HG03432 (cell line): ENCODE results near the gene HLA-B.

Experiments
- ATAC-seq: cut with Tn5 transposase; IDR thresholded peaks from one replicate; pipeline ENCODE4 v1.9.1; 2021; ENCODE audit warnings: mild to moderate bottlenecking, moderate library complexity; ENCODE audit not compliant: unreplicated experiment

HLA-B gene

DNA sequence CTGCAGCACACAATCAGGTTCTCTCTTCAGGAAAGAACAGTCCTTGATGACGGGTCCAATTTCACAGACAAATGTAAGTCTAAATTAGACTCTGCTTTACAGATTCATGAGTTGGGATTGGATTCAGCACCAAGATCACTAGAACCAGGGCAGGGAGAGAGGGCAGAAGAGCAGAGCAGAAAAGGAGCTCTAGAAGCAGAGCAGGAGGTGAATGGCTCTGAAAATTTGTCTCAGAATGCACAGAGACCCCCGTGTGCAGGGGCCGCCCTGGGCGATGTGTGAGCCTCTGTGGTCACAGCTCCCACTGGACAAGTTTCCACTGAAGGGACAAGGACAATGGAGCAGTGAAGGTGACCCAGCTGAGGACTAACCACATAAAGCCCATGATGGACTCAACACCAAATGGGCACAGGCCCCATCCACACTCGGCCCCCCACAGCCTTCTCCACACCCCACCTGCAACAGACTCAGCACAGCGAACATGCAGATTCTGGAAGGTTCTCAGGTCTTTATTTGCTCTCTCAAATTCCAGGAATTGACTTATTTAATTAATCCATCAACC lies 3.5 kb downstream of the HLA-B start:
- no peak for ATAC-seq

DNA sequence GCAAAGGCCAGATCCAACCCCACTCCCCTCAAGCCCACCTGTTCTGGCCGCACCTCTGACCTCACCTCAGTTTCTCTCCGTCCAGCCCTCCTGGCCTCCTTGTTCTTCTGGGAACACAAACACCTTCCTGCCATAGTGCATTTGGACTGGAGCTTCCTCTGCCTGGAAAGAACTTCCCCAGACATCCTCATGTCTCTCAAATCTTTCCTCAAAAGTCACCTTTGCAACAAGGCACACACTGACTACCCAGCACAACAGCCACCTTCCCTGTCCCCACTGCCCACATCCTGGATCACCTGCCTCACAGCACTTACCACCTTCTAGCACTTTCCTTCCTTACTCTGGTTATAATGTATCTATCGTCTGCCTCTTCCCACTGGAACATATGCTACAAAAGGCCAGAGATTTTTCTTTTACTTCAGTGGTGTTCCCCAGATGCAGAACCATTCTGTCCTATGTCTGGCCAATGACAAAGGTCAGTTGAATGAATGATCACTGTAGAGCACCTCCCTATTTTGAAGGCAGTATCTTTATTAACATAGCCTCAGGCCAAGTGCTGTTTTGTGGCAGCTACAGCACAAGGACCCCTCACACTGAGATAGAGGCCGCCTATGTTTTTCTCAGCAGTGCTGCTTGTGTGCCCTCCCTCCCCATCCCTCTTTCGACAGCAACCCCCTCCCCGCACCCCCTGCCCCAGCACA lies 4.1 kb downstream of the HLA-B start:
- ATAC-seq = no peak

DNA sequence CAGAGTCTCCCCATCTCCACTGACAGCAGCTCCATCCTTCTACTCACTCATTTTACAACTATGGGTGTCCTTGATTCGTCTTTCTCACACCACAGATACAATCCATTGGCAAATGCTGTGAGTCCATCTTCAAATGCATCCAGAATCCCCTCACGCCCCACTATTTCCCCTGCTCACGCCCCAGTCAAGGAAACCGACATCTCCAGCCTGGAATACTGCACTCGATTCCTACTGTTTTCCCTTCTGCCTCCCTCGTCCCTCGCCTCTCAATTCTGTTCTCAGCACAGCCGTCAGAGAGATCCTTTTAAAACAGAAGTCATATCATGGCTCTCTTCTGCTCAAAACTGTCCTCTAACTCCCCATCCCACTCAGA lies 4.7 kb downstream of the HLA-B start:
- no peak for ATAC-seq

DNA sequence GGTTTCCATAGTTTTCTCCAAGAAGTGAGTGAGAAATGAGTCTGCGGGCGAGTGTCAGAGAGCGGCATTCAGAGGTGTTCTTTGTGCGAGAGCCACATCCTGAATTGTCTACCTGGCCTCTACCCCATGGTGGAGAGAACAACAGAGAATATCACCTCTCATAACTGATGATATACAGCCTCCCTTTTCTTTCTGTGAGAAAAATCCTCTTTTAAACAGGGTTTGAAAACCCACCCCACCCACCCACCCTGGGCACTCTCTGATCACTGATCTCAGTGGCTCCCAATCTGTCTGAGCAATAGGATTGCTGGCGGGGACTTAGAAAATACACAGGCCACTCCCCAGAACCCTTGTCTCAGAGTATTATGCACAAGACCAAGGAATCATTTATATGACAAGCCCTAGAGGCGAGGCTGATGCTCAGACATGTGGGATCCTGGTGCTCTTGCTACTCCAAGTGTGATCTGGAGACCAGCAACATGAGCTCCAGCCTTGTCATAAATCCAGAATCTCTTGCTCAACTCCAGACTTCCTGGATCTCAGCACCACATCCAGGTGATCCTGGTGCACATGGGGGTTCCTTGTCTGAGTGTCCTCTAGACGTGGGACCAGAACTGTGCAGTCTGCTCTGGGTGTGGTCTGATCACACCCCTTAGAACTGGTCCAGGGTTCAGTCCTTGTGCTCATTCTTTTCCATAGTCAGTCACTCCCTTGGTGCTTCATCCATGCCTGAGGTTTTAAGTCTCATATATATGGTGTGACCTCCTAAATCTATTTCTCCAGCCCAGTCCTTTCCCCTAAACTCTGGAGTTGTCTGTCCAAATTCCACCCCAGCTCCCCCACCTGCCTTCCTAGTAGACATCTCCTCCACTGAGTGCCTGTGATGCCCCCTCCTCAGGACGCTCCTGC lies 5.3 kb downstream of the HLA-B start:
- ATAC-seq = no peak

DNA sequence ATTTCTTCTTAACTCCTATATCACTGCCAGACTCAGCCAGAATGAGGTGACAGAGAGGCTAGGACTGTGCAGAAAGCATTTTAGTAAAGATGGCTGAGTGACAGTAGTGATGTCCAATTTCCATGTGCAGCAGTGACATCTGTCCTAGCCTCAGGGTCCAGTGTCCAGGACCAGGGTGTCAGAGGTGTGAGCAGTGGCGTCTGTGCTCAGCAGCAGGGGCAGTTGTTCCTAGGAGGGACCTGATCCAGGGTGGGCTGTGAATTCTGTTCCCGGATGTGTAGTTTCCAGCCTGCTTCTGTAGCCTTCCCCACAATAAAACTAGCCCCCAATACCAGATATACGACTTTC lies 6.0 kb downstream of the HLA-B start:
- ATAC-seq = no peak

DNA sequence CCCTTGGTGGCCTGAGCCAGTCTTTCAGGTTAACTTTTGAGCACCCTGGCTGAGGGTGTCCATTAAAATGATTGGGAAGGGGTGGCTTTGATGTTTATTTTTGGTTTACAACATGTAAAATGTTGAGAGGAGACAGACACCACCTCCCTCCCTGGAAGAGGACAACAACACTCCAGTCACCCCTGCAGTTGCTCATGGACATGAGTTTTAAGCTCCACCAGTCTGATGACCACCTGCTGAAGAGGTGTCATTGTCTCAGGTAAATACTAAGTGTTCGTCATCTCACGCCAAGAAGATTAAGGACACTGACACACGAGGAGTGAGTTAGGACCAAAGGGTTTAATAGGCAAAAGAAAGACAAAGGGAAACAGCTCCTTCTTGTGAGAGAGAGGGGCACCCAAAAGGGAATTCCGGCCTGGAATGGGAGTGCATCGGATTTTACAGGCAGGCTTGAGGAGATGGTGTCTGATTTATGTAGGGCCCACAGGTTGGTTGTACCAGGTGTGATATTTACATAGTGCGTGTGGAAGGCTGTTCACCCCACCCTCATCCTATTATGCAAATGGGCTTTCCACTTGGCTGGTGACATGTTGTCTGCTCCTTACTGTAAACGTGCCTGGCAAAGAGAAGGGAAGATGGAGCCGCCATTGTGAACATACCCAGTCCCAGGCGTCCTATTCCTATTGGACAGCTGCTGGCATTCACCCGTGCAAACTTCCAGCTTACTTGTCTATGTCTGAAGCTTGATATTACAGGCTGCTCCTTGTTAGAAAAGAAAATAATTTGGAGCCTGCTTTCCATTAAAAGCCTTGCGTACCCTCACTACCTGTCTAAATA lies 6.6 kb downstream of the HLA-B start:
- ATAC-seq = no peak

DNA sequence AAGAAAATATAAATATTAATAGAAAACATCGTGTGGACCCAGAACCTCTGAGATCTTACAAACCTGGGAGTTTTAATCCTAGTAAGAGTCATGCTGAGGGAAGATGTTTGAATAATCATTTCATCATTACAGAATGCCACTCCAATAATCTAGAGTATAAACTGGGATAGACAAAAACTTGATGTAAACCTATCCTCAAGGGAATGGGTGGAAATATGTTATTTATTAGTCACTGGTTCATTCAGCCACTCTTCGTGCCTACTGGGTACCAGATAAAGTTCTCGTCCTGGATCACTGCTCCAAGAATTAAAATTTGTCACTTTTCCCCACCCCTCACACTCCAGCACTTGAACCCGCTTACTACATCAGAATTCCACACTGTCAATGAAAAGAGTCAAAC lies 7.7 kb downstream of the HLA-B start:
- ATAC-seq = no peak

DNA sequence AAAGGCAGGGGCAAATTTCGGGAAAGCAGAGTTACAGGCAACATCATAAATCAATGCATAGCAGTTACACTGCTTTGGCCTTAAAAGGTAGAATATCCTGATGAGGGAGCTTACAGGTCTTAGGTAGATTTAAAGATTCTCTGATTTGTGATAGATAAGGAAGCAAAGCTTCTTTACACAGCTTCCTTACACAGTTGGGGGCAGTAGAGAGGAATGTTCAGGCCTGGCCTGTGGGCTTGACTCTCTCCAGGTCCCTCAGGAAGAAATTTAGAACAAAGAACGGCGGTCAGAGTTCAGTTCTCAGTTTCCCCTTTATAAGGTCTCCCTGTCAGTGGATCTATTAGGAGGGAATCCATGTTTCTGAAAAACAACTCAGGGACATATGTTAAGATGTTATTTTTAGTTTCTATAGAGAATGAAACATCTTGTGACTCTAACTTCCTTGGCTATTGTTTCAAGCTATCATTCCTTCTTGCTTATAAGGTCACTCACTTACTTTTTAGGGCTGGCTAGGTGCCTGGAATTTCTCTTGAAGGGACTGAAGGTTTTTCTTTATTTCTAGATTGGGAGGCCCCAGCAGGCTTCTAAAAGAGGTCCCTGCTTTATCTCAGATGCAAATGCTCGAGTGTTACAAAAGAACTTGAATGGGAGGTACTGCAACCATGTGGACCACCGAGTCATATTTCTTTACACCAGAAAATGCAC lies 11.8 kb downstream of the HLA-B start:
- no peak for ATAC-seq

DNA sequence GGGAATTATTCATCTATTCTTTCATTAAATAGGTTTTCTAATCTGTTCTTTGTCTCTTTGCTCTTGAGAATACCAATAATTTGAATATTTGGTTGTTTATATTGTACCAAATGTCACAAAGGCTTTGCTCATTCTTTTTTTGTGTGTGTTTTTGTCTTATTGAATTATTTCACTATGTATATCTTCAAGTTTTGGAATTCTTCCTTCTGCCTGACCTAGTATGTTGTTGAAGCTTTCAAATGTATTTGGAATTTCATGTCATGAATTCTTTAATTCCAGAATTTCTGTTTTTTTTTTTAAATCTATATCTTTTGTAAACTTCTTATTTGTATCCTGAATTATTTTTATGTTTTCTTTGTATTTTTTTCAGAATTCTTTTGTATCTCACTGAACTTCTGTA lies 16.8 kb downstream of the HLA-B start:
- ATAC-seq = no peak

DNA sequence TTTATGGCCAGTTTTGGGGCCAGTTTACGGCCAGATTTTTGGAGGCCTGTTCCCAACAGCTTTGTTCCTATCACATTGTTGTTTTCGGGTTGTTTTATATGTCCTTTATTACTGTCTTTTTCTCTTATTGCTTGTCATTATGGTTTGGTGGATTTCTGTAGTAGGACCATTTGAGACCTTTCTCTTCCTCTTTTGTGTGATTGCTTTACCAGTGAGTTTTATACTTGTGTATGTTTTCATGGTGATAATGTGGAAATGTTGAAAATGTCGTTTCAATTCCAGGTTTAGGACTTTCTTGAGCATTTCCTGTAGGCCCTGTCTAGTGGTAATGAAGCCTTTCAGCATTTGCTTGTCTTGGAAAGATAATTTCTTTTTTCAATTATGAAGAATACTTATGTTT lies 17.8 kb downstream of the HLA-B start:
- no peak for ATAC-seq

DNA sequence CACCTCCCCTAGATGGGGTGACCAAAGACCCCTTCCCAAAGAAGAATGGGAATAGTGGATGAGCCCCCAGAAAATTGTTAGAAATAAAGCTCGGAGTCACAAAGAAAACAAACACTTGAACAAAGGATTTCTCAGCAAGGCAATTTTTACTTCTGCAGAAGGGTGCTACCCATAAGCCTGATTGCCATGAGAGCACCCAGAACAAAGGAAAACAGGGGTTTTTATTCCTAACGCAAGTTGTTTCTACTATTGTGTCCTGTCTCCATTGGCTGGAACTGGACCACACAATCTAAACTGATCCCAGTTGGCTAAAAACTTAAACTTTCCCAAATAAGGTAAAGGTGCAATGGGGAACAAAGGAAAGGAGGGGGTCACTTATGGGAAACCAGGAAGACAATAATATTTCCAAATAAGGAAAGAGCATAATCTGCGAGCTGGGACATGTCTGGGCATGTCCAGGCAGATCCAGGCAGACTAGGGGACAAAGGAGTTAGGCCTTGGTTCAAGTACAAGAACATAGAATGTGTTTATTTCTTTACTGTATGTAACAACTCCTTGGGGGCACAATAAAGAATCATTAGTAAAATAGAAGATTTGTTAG lies 20.0 kb downstream of the HLA-B start:
- ATAC-seq = no peak

DNA sequence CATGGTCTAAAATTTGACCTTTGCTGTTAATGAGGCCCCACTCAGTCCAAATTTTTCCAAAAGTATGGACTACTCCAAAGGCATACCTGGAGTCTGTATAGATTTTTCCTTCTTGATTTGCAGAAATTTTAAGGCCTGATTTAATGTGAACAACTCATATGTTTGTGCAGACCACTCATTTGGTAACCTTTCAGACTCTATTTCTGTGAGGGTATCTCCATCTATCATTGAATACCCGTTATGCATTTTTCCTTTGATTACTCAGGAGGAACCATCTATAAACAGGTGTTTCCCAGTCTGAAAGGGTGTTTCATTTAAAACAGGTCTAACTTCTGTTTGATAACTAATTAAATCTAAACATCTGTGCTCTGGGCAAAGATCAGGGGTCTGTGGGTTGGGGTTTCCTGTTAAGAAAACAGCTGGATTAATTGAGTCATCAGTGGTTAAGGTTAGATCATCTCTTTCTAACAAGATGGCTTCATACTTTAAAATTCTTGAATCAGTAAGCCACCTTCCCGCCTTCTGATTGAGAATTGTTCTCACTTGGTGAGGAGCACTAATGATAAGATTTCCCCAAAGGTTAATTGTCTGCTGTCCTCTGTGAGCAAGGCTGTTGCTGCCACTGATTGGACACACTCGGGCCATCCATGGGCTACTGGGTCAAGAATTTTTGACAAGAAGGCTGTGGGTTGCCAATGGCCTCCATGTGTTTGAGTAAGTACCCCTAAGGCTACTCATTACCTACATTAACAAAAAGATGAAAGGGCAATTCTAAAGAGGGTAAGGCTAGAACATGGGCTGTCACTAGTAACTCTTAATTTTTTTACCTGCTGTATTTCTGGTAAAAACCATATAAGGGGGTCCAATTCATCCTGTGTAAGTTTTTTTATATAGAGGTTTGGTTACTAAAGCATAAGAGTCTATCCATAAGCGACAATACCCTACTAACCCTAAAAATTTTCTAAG lies 24.1 kb downstream of the HLA-B start:
- ATAC-seq = no peak

DNA sequence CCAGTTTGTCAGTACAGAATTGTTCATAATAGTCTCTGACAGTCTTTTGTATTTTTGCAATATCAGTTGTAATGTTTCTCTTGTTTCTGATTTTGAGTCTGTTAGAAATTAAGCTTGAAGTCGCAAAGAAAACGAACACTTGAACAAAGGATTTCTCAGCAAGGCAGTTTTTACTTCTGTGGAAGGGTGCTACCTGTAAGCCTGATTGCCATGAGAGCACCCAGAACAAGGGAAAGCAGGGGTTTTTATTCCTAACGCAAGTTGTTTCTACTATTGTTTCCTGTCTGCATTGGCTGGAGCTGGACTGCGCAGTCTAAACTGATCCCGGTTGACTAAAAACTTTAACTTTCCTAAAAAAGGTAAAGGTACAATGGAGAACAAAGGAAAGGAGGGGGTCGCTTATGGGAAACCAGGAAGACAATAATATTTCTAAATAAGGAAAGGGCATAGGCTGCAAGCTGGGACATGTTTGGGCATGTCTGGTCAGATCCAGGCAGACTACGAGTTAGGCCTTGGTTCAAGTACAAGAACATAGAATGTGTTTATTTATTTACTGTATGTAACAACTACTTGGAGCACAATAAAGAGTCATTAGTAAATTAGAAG lies 28.5 kb downstream of the HLA-B start:
- ATAC-seq = no peak

DNA sequence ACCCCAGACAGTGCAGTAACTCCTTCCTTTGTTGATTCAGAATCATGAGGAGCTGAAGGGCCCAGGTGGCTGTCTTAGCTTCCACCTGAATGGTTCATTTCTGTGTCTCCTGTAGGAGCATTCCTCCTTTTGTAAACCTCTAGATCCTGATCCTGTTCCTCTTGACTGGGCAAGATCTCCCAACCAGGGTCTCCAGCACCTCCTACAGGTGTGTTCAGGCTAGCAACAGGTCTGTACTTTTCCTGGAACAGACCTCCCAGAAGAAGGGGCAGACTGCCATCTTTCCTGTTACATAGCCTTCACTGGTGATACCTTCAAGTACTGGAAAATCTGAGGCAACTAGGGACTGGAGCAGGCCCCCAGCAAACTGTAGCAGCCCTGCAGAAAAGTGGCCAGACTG lies 35.2 kb downstream of the HLA-B start:
- no peak for ATAC-seq

DNA sequence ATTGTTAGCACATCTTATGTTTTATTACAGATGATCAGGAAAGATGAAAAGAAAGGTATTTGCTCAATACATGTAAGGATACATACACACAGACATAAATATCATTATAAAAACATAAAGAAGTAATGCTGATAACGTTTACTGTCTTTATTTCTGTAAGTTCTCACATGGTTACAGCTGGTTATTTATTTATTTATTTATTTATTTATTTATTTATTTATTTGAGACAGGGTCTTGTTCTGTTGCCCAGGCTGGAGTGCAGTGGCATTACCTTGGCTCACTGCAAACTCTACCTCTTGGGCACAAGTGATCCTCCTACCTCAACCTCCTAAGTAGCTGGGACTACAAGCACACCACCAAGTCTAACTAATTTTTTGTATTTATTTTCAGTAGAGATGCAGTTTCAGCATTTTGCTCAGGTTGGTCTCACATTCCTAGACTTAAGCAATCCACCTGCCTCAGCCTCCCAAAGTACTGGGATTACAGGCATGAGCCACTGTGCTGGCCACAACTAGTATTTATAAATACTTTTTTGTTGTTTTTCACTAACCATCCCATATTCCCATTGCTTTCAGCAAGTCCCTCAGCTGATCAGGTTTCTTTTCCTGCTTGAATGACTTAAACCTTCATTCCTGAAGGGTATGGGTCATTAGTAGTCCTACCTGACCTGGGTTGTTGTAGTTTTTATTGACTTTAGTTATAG lies 35.8 kb downstream of the HLA-B start:
- ATAC-seq = no peak

DNA sequence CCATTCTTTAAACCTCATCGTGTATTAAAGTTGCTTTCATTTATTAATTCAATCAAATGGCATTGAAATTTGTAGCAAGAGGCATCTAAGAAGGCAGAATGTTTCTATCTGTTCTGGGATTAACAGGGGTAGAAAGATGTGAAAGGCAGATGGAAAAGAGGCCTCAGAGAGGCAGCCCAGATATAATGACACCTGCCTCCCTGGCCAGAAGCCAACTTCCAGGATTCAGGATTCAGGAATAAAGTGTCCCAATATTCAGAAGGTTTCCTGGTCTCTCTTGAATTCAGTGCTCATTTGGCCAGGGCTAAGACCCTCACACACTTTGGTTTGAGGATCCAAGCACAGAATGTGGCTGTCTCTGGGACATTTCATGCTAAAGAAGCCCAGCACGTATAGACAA lies 39.9 kb downstream of the HLA-B start:
- no peak for ATAC-seq

DNA sequence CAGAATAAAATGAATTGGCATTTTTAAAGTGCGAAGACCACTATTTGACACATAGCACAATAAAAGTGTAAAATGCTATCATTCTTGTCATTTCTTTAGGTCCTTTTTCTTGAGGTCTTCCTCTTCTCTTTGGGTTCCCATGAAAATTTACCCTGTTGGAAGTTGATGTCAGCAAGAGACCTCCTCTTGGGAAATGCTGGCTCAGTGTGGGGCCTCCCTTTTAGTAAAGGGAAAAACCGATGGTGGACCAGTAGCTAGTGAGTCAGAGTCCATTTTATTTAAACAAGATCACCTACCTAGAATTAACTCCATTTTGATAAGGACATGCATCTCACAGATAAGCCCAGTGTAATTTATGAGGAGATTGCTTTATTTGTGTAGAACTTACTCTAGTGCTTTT lies 47.3 kb downstream of the HLA-B start:
- no peak for ATAC-seq

DNA sequence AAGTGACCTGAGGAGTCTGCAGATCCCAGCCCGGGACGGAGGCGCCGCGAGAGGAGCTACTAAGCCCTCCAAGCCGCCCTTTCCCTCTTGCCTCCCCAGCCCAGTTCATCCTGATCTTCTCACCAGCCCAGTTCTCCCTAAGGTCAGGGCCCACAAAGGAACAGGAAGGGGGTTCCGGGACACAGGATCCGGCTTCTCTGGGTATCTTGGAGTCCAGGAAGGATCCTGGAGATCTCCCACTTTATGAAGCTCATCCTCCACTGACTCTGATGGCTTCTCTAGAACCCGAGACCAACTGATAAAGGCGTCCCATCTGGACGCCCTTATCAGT lies 48.2 kb downstream of the HLA-B start:
- no peak for ATAC-seq
